Measurements from ENCODE around the gene LRRC32.

The LRRC32 gene

DNA sequence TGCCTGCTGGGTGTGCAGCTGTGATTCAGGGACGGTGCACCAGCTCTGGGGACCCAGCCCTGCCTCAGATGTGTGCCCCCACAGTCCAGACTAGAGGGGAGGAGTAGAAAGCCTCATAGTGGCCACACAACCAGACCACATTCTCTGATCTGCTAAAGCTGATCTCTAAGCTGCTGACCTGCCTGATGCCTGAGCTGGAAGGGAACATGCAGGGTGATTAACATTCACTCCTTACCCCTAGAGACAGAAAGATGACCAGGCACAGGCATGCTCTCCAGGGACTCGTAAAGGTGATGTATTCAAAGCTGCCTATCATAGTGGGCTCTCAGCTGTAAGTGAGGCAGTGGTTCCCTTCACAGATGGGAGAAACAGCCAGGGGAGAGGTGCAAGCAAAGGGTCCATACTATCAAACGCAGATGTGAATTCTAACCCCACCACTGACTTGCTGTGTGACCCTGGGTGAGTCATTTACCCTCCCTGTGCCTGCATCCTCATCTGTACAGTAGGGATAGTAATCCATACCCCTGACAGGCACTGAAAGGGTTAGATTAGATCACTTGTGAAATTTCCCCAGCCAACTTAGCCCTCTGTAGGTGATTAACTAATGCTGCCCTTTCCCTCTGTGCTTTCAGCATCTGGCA lies 29.0 kb upstream of the LRRC32 start:
- no peak for DNase-seq

- DNase-seq = no peak
These were observed 27.9 kb upstream of the LRRC32 start for GRCh38 chr11:76698321-76699043.

- DNase-seq = no peak
These were observed 26.2 kb upstream of the LRRC32 start for GRCh38 chr11:76696756-76697155.

DNA sequence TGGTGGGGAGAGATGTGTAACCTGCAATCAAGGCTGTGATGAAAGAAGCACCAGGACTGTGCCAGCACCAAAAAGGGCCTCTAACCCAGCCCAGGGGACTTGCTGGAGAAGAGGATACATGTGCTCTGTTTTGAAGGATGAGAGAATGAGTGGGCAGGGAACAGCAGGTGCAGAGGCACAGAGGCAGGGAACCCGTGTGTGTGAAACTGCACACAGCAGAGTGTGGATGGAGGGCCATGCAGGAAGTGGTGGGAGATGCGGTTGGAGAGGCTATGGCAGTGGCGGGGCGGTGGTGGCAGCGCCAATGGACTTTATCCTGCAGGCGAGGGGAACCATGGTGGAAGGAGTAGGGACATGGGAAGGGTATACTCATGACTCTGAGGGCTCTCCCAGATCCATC lies 25.2 kb upstream of the LRRC32 start:
- no peak for DNase-seq

DNA sequence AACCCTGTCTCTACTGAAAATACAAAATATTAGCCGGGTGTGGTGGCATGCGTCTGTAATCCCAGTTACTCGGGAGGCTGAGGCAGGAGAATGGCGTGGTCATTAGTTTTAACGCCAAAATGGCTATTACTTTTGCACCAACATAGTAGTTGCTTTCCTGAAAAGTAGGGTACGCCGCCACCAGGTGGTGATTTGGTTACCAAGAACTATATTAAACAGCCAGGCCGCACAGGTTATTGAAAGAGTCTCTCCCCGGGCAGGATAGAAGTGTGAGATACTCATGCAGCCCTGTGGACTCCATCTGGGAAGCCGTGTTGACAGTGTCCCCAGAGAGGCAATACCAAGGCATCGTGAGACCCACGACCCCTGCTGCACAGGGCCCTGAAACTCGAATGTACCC lies 24.6 kb upstream of the LRRC32 start:
- no peak for DNase-seq

DNA sequence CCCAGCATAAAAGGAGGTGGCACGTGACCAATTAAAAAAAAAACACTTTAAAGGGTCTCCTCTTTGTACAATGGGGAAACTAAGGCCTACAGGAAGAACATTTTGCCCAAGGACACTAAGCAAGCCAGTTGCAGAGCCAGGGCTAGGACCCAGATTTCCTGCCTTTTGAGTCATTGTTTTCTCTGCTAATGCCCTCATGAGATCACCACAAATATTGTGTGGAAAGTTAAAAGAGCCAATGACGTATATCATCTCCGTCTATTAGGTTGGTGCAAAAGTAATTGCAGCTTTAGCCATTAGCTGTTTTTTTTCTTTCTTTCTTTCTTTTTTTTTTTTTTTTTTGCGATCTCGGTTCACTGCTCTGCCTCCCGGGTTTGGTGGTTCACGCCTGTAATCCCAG lies 24.1 kb upstream of the LRRC32 start:
- no peak for DNase-seq

DNA sequence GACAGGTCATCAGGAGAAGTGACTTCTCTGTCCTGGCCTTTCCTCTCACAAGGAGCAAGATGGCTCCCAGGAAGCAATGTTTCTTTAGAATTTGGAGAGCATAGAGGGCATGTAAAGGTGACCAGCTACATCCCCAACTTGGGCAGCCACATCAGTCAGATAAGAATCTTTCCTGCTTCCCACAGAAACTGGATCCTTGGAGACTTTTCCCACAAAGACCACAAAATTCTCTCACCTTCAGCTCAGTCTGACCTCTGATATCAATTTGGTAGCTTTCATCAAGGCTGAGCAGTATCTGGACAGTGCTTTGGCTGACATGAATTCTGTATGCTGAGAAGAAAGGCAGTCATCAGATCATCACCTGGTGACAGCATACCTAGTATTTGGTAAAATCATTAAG lies 23.3 kb upstream of the LRRC32 start:
- DNase-seq = no peak

DNA sequence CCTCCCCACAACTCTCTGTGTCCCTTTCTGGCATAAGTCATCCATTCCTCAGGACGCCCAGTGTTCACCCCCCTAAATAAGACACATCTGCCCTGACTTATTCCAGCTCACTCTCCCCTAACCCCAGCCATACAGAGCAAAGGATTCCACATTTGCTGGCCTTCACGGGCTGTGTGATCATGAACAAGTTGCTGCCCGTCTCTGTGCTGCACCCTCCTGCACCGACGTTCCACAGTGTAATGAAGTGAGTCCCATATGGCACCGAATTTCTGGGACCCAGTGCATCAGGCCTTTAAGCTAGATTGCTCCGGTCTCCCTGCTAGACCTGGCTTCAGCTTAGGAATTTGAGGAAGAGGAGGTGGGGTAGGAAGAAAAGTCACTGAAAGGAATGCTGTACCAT lies 22.4 kb upstream of the LRRC32 start:
- no peak for DNase-seq

GRCh38 chr11:76691655-76692054 lies 21.1 kb upstream of the LRRC32 start:
- DNase-seq = no peak

DNA sequence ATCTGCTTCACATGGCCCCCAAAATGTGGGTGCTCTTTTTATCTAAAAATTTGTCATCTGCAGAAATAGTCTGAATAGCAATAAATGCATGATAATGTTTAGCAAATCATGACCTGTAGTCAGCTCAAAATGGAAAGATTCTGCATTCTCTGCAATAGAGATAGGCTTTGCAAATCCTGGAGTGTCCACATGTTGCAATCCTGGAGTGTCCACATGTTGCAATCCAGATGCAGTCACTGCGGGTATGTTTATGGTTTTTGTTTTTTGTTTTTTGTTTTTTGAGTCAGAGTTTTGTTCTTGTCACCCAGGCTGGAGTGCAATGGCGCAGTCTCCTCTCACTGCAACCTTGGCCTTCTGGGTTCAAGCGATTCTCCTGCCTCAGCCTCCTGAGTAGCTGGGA lies 20.2 kb upstream of the LRRC32 start:
- DNase-seq = no peak

- DNase-seq = no peak
These were observed 19.0 kb upstream of the LRRC32 start for GRCh38 chr11:76689313-76690260.

DNA sequence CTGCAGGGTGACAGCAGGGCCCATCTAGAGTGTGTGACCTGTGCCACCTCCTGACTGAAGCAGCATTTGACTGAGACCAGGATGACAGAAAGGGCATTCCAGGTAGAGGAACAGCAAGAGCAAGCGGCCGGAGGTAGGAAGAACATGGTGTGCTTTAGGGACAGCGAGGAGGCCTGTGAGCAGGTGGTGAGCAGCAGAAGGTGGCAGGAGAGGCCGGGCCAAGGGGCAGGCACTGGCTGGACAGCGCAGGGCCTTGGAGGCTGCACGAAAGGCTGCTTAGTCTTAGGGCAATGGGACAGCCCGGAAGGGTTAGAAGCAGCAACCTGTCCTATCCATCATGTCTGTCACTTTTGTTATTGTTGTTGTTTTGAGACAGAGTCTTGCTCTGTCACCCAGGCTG lies 17.6 kb upstream of the LRRC32 start:
- DNase-seq = no peak

DNA sequence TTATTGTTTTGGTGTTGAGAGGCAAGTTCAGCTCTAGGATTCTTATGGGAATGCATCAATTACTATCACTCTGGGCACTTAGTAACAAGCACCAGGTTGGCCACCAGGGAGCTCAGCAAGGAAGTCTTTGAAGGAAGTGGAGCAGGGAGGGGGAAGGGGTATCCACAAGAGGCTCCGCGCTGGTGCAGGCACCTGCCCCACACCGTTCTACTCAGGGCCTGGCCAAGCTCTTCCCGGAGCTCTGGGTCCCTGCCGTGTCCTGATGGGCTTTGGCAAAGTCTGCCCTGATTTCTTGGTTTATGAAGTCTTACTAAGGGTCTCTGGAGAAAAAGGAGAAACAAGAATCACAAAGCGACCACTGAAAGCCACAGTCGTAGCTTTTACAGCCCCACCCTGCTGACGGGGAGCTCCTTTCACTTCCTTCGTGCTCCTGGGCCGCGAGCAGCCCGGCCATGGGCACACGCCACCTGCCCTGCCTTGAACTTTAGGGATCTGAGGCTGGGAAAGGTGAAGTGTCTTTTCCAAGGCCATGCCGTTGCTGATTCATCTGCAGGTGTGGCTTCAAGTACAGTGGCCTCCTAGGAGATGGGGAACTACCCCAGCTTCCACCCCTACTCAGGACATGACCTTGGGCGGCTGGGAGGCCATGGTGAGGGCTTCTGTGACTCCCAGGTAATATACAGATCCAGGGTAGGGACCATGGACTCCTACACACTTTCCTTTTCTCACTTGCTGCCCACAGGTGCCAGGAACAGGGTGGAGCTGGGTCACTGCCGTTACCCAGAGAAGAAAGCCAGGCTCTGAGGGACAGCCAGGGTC lies 15.9 kb upstream of the LRRC32 start:
- DNase-seq = no peak

GRCh38 chr11:76685831-76686230 lies 15.3 kb upstream of the LRRC32 start:
- no peak for DNase-seq

DNA sequence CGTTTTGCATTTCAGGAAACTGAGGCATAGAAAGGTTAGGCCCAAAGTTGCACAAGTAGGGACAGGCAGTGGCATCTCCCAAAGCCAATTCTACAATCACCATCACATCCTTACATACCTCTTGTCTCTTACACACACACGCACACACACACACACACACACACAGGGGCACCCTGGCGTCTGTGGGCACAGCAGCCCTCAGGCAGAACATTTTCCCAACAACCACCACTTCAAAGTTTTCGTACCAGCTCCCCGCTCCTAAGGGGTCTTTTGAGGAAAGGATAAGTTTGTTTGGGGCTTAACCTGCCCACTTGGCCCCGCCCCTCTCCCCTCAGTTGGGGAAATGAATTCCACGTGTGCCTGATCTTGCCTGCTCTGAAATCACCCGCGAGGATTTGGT lies 14.7 kb upstream of the LRRC32 start:
- DNase-seq = no peak

DNA sequence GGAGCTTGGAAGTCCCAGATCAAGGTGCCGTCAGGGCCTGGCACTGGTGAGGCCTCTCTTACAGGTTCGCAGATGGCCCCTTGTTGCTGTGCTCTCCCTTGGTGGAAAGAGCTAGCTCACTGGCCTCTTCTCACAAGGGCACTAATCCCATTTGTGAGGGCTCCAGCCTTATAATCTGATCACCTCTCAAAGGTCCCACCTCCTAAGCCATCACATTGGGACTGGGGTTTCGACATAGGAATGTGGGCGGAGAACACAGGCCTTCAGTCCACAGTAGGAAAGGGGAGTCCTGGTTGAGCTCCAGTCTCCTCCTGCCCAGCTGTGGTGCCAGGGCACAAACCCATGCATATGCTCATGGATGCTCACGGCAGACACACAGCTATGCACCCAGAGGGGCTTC lies 14.0 kb upstream of the LRRC32 start:
- no peak for DNase-seq

DNA sequence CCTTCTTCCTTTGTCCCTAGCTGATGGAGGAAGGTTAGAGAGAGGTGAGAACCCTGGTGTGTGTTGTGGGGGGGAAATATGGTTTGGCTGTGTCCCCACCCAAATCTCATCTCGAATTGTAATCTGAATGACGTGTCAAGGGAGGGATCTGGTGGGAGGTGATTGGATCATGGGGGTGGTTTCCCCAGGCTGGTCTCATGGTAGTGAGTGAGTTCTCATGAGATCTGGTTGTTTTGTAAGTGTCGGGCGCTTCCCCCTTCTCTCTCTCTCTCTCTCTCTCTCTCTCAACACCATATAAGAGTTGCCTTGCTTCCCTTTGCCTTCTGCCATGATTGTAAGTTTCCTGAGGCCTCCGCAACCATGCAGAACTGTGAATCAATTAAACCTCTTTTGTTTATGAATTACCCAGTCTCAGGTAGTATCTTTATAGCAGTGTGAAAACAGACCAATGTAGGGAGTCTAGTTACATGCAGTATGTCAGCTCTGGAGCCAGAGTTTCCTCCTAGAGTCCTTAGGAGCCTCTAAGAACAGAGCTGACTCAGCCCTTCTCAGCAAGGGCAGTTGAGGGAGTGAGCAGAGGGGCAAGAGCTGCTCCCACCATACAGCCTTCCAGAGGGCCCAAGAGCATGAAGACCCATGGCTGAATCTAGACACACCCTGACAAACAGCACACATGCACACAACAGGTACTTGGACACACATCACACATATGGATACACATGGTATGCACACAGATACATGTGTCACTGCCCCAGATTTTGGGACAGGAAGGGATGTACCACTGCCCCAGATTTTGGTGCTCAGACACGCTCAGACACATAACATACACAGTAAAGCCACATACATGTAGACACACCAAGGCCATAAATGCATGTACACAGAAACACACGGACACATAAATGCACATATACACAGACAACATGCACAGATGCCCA lies 12.9 kb upstream of the LRRC32 start:
- DNase-seq = no peak

GRCh38 chr11:76682684-76683083 lies 12.1 kb upstream of the LRRC32 start:
- no peak for DNase-seq

GRCh38 chr11:76682106-76682505 lies 11.6 kb upstream of the LRRC32 start:
- DNase-seq = no peak

DNA sequence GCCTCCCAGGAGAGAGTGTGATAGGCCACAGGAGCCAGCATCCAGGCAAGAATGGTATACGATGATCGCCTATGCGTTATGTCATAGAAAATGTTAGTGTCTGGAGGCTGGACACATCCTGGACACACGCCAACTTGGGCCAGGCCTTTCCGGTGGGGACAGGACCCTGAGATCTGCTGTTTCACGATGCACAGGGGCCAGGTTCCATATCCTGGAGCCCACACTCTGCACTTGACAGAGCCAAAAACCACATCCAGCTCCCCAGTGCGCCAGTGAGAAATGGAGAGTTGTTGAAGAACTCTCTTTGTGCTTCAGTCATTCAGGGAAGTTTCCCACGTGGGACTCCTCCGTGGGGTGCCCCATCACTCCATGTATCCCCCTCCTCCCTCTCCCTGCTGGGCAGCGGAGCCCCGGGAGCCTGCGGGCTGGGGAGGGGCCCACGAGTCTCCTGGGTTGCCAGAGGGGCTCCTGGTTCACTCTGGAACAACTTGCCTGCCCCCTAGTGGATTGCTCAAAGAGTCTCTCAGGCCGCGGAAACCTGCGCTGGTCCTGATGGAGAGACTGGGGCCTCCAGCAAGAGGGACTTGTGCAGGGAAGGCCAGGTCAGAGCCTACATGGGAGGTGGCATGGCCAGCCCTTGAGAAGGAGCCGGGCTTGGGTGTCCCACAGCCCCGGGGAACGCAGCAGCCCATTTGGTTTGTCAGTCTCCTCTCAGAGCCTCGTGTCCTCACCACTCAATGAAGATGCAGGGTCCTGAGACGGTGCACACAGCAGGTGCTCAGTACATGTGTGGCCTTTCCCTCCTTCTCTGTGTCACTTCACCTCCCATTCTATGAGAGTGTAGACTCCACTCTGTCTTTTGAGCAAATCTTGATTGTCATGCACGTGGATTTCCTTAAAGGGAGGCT lies 10.2 kb upstream of the LRRC32 start:
- peak in 2 of 4 experiments; percentile 11 to 20 for DNase-seq

GRCh38 chr11:76678321-76678720 lies 7.8 kb upstream of the LRRC32 start:
- no peak for DNase-seq

All from activated naive CD4-positive, alpha-beta T cell (primary cell).